ENCODE results near the gene RBM20. TPM values are rescaled to one million over a fixed set of nuclear protein-coding genes. Genes with fewer than 3 reads are reported as not detected.

The RBM20 gene
- total RNA-seq, 4 donors from 2014 or later: 0.62 to 7.4 (median 3.9) TPM

DNA sequence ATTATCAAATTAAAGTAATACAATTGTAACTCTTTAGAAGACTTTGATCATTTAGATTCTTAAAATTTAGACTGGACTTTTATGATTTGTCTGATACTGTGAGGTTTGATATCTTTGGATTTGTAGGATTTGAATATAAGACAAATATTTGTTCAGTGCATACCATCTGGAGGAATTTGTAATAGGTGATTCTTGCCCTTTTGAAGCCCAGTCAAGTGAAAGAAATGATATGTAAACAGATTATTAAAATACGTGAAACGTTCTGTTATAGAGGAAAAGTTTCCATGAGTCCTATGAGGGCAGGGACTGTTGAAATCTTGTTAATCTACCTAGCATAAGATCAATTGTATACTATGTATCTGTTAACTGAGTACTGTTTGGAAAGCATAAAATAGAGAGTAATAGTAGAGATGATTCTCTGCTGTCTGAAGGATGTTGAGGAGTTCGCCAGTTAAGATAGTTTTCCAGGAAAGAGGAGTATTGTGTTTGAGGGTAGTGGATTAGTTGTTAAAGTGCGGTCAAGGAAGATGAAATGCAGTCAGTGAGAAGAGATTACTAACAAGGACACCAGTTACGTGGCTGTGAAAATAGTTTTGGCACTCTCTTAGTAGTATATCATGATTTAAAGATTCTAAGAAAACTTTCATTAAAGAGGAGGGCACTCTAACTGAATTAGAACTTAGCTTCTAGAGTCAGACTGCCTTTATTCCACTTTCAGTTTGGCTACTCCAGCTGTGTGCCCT, 242.0 kb downstream of the RBM20 start:
- 23 to 46% methylated on average over 5 of the region's 5 CpGs for WGBS, 2 donors (ENCODE audit: low coverage in 1 of 2)
- TF ChIP-seq POLR2AphosphoS5 (IDR thresholded peaks at IDR 0.05): no peak
- TF ChIP-seq, protein P1, sequence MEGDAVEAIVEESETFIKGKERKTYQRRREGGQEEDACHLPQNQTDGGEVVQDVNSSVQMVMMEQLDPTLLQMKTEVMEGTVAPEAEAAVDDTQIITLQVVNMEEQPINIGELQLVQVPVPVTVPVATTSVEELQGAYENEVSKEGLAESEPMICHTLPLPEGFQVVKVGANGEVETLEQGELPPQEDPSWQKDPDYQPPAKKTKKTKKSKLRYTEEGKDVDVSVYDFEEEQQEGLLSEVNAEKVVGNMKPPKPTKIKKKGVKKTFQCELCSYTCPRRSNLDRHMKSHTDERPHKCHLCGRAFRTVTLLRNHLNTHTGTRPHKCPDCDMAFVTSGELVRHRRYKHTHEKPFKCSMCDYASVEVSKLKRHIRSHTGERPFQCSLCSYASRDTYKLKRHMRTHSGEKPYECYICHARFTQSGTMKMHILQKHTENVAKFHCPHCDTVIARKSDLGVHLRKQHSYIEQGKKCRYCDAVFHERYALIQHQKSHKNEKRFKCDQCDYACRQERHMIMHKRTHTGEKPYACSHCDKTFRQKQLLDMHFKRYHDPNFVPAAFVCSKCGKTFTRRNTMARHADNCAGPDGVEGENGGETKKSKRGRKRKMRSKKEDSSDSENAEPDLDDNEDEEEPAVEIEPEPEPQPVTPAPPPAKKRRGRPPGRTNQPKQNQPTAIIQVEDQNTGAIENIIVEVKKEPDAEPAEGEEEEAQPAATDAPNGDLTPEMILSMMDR (IDR thresholded peaks at IDR 0.05): no peak
- TF ChIP-seq POLR2A (IDR thresholded peaks at IDR 0.05): no peak
- no peak for TF ChIP-seq EP300 (IDR thresholded peaks at IDR 0.05)
- H3K27ac ChIP-seq: peak overlapping the region; percentile 58 to 76 (median 64)

GRCh38 chr10:110887560-110887959, 243.4 kb downstream of the RBM20 start:
- H3K27me3 ChIP-seq: no peaks in the 10 kb centered on the region
- WGBS, 2 donors (ENCODE audit: low coverage in 1 of 2): 100% methylated on average over 1 of the region's 1 CpG
- H3K36me3 ChIP-seq: peaks cover 0 to 52% of the 10 kb centered on the region in 2 donors
- peaks cover 0 to 41% (median 2%) of the 10 kb centered on the region in 3 donors for H3K4me1 ChIP-seq
- TF ChIP-seq, protein P1 (IDR thresholded peaks at IDR 0.05): no peak
- TF ChIP-seq POLR2AphosphoS5 (IDR thresholded peaks at IDR 0.05) (no peak), EP300 (IDR thresholded peaks at IDR 0.05) (no peak), POLR2A (IDR thresholded peaks at IDR 0.05) (no peak)
- no peak for ATAC-seq
- H3K9me3 ChIP-seq: no peaks in the 10 kb centered on the region
- H3K4me3 ChIP-seq: no peak overlapping the region
- H3K27ac ChIP-seq: no peak overlapping the region

More for the DNA sequence above, 242.0 kb downstream of the RBM20 start:
- H3K4me3 ChIP-seq: no peak overlapping the region
- no peaks in the 10 kb centered on the region for H3K27me3 ChIP-seq
- H3K36me3 ChIP-seq: peaks cover 0 to 53% of the 10 kb centered on the region in 2 donors
- H3K9me3 ChIP-seq: no peaks in the 10 kb centered on the region
- peaks cover 0 to 44% (median 2%) of the 10 kb centered on the region in 3 donors for H3K4me1 ChIP-seq
- ATAC-seq: no peak

Small RNAs within 50 kb of the gene (small RNA-seq; reads per million reads assigned to genes)
- gene RF00019 (0 reads per million in 4 donors), gene RN7SKP288 (0 reads per million in 4 donors), gene RNA5SP327 (0 to 0.27 (median 0) reads per million in 4 donors)

Other genes starting within 250 kb of the RBM20 start
- gene DUSP5, start 146.4 kb upstream of the RBM20 start, total RNA-seq: 1 to 10 TPM; 2.5 to 9.8 (median 3.5) TPM
- 10 to 100 TPM; 35.5 to 62.0 (median 42.8) TPM for gene SMC3, start 76.6 kb upstream of the RBM20 start, total RNA-seq
- 10 to 100 TPM; 69.1 to 74.6 (median 72.2) TPM for gene PDCD4, start 227.6 kb downstream of the RBM20 start, total RNA-seq

Measured in gastroesophageal sphincter (tissue), 4 donors.